HepG2 (cell line): Measurements from ENCODE around the gene LGR6. TPM values are rescaled to one million over a fixed set of nuclear protein-coding genes. Genes with fewer than 3 reads are reported as not detected.

Experiments
- ATAC-seq: fragments of 200-7000 bp; cut with Tn5 transposase; 3 replicates; pipeline ENCODE4 v1.9.1; 2020; ENCODE audit warnings: mild to moderate bottlenecking, moderate library complexity
- BruUV-seq: library from RNA; stranded (reverse); fragments of 400-500 nt; replicated peaks from 2 replicates; lab custom pipeline; 2021; lab: Mats Ljungman, UMichigan
- CTCF ChIA-PET: fragments of 300-600 bp; formaldehyde crosslinking; extraction: SDS; loops from one replicate; lab custom pipeline; 2021; ENCODE audit warnings: low total read pairs, inconsistent platforms, low intra/inter-chr PET ratio; lab: Yijun Ruan, JAX
- POLR2A ChIA-PET: fragments of 350-600 bp; sonication (Branson Sonifier 250); formaldehyde crosslinking; loops from one replicate; lab custom pipeline; 2020; ENCODE audit warnings: antibody characterized with exemption, inconsistent platforms; lab: Yijun Ruan, JAX
- DNase-seq: peaks from one replicate; pipeline ENCODE4 v3.0.0-alpha.2; 2015; ENCODE audit warnings: low spot score
- FAIRE-seq: peaks from 3 replicates; lab custom pipeline; 2011; peaks lifted over from hg19 to GRCh38; lab: Jason Lieb, UNC
- H2AFZ ChIP-seq: one replicate; pipeline ENCODE4 v1.6.1; 2011; ENCODE audit warnings: low read length, inconsistent platforms
- H3K27ac ChIP-seq: fragments of 300-600 bp; 3 replicates; pipeline ENCODE4 v1.8.0; 2011; ENCODE audit warnings: mixed run types, mild to moderate bottlenecking, mixed read lengths, low read length, inconsistent platforms; ENCODE audit not compliant: insufficient read depth; ENCODE audit errors: extremely low read length
- H3K27me3 ChIP-seq, 2 experiments: fragments of 200-600 bp in 1 of 2; 2 replicates in 1 of 2; 3 replicates in 1 of 2; pipeline versions ENCODE4 v1.6.0 to v1.8.0; 2011; ENCODE audit warnings: low read length in 2 of 2, mild to moderate bottlenecking in 2 of 2, moderate library complexity in 2 of 2, inconsistent platforms in 1 of 2; ENCODE audit not compliant: insufficient read depth in 2 of 2, control insufficient read depth in 1 of 2
- H3K36me3 ChIP-seq, 2 experiments: fragments of 200-600 bp in 1 of 2; replicated peaks in 1 of 2; 2 replicates in 1 of 2; 3 replicates in 1 of 2; pipeline versions ENCODE4 v1.5.1 to v1.8.0; 2011; ENCODE audit warnings: low read length in 2 of 2, inconsistent platforms in 1 of 2; ENCODE audit not compliant: insufficient read depth in 2 of 2, control insufficient read depth in 1 of 2
- H3K4me1 ChIP-seq: 2 replicates; pipeline ENCODE4 v1.5.1; 2012; ENCODE audit warnings: low read length, inconsistent platforms; ENCODE audit not compliant: insufficient read depth
- H3K4me2 ChIP-seq: 2 replicates; pipeline ENCODE4 v1.6.0; 2011; ENCODE audit warnings: low read depth, low read length, inconsistent platforms
- H3K4me3 ChIP-seq, 3 experiments: fragments of 200-600 bp in 1 of 3; sonication (generic), shearing (Covaris generic) in 1 of 3; replicated peaks in 1 of 3; 2 replicates each; pipeline ENCODE4 v1.5.1; 2011 to 2016; ENCODE audit warnings: low read length in 3 of 3, inconsistent platforms in 2 of 3, low read depth in 2 of 3, mild to moderate bottlenecking in 2 of 3, control low read depth in 1 of 3, mixed read lengths in 1 of 3; ENCODE audit not compliant: insufficient read depth in 1 of 3
- H3K79me2 ChIP-seq: one replicate; pipeline ENCODE4 v1.6.1; 2011; ENCODE audit warnings: low read length, inconsistent platforms; ENCODE audit not compliant: insufficient read depth
- H3K9ac ChIP-seq: 2 replicates; pipeline ENCODE4 v1.6.0; 2011; ENCODE audit warnings: mild to moderate bottlenecking, low read depth, low read length, inconsistent platforms; ENCODE audit not compliant: insufficient read depth
- H3K9me3 ChIP-seq: 2 replicates; pipeline ENCODE4 v1.5.1; 2012; ENCODE audit warnings: mild to moderate bottlenecking, low read length
- H4K20me1 ChIP-seq: 2 replicates; pipeline ENCODE4 v1.6.0; 2011; ENCODE audit warnings: inconsistent platforms, mild to moderate bottlenecking, low read length, moderate library complexity; ENCODE audit not compliant: insufficient read depth
- CHCHD3 ChIP-seq: sonication (generic); formaldehyde crosslinking; IDR thresholded peaks from 2 replicates; pipeline ENCODE4 v1.8.0; 2022; ENCODE audit warnings: mild to moderate bottlenecking, missing genetic modification reagents, moderate library complexity
- FOXM1 ChIP-seq: sonication (generic); formaldehyde crosslinking; IDR thresholded peaks from 2 replicates; pipeline ENCODE4 v1.5.0; 2020; ENCODE audit warnings: missing genetic modification reagents
- KMT2B ChIP-seq: IDR thresholded peaks from 2 replicates; pipeline ENCODE4 v1.6.1; 2016; ENCODE audit warnings: missing genetic modification reagents, missing compliant biosample characterization
- MAFK ChIP-seq, 2 experiments: IDR thresholded peaks in 1 of 2; conservative IDR thresholded peaks in 1 of 2; 2 replicates each; pipeline ENCODE4 v1.6.1; 2011; ENCODE audit warnings: improper control_type of control experiment in 2 of 2, low read length in 2 of 2
- MLXIP ChIP-seq: sonication (generic); formaldehyde crosslinking; IDR thresholded peaks from 2 replicates; pipeline ENCODE4 v1.9.0; 2021; ENCODE audit warnings: missing genetic modification reagents, borderline replicate concordance
- MXD4 ChIP-seq: IDR thresholded peaks from 2 replicates; pipeline ENCODE4 v1.6.1; 2016; ENCODE audit warnings: mild to moderate bottlenecking, missing biosample characterization, missing genetic modification reagents
- STAT6 ChIP-seq: sonication (generic); formaldehyde crosslinking; IDR thresholded peaks from 2 replicates; pipeline ENCODE4 v1.4.0; 2020; ENCODE audit warnings: missing genetic modification reagents, mild to moderate bottlenecking, borderline replicate concordance
- ZNF292 ChIP-seq: sonication (generic); formaldehyde crosslinking; IDR thresholded peaks from 2 replicates; pipeline ENCODE4 v1.8.1; 2022; ENCODE audit warnings: mild to moderate bottlenecking, low read depth, missing genetic modification reagents, borderline replicate concordance
- ZNF839 ChIP-seq: sonication (generic); formaldehyde crosslinking; IDR thresholded peaks from 2 replicates; pipeline ENCODE4 v1.4.0; 2020; ENCODE audit warnings: missing genetic modification reagents, mild to moderate bottlenecking, borderline replicate concordance
- WGBS: methylation state at CpG from one replicate; pipeline ENCODE4 v1.1.6; 2017; ENCODE audit warnings: low lambda C conversion rate; 5-methylcytosine and 5-hydroxymethylcytosine counted together
- in situ Hi-C: cut with HindIII; loops from 2 replicates; pipeline ENCODE4 v1.10.0; 2017; ENCODE audit warnings: low pct_unique_long_range_greater_than_20kb; ENCODE audit not compliant: extremely low pct_ligation_motif_present
- intact Hi-C: fragments of 100-400 bp; cut with micrococcal nuclease; formaldehyde crosslinking; loops from one replicate; pipeline ENCODE4 v1.10.0; 2022; ENCODE audit not compliant: unreplicated experiment
- polyA plus RNA-seq, 8 experiments: library from polyadenylated mRNA; depleted of rRNA in 3 of 8; stranded (reverse) in 7 of 8; unstranded in 1 of 8; fragments of >200 nt; fragmentation: Illumina TruSeq in 4 of 8; extraction: Trizol in 4 of 8; gene quantifications; 2 replicates each; pipeline versions ENCODE4 v1.2.1 to v1.2.3, GENCODE V29; 2011 to 2016; ENCODE audit warnings: low read depth in 4 of 8, missing spikeins in 1 of 8, mixed read lengths in 1 of 8; ENCODE audit not compliant: insufficient read depth in 1 of 8
- total RNA-seq, 5 experiments: library from RNA; depleted of rRNA; stranded (reverse); fragments of >200 nt; fragmentation: Illumina TruSeq; extraction: Trizol; gene quantifications; 2 replicates each; pipeline ENCODE4 v1.2.3, GENCODE V29; 2016; ENCODE audit warnings: low read depth in 1 of 5

Gene LGR6
- total and polyA plus RNA-seq, 2 of the 13 experiments (the other 11 are each of a cell fraction or from before 2014, with no cell fraction given): 0.07 TPM; not detected in 1

GRCh38 chr1:202254454-202255252 is 61.1 kb downstream of the LGR6 start:
- Histone ChIP-seq H3K4me1 (0 out of 2 replicates have a peak, but pooled peaks cover 6% of the 10 kb centered on the region), H3K4me2 (no peak overlapping the region), H3K27me3 (peaks cover 0 to 17% of the 10 kb centered on the region in 2 experiments; a peak in 3 of 5 replicates), H3K79me2 (no peaks in the 10 kb centered on the region), H3K9me3 (no peaks in the 10 kb centered on the region), H3K27ac (no peak overlapping the region), H3K9ac (no peak overlapping the region), H3K4me3 (no peak overlapping the region), H3K36me3 (no peaks in the 10 kb centered on the region), H2AFZ (no peak overlapping the region), H4K20me1 (no peaks in the 10 kb centered on the region)
- WGBS: 44% methylated on average over 8 of the region's 8 CpGs
- BruUV-seq: no TSS peak
- DNase-seq: no peak
- ChIA-PET POLR2A (no interaction called here), CTCF (no interaction called here)
- TF ChIP-seq MXD4 (CRISPR knock-in tag) (no peak), KMT2B (CRISPR knock-in tag) (no peak), ZNF839 (CRISPR knock-in tag) (no peak), ZNF292 (CRISPR knock-in tag) (no peak), STAT6 (CRISPR knock-in tag) (no peak), CHCHD3 (CRISPR knock-in tag) (no peak), FOXM1 (CRISPR knock-in tag) (no peak), MLXIP (no peak), MAFK (conservative IDR thresholded peaks at IDR 0.05 in 1 of 2, IDR thresholded peaks at IDR 0.05 in 1 of 2; ENCODE audit: low read length in 2 of 2) (no peak)
- in situ Hi-C loops: no loop called here
- no peak; the same call in 2 of the 3 replicates for ATAC-seq
- FAIRE-seq: no peak
- intact Hi-C loops: no loop called here
